Muscle layer of colon (tissue), 2 donors: Measurements from ENCODE around the gene HECTD1.
"Not testable (repeated sequence)": the region's sequence is repeated elsewhere in the genome, so short reads cannot be mapped to it uniquely, and the experiment has no call there.

Experiments
- H3K27ac ChIP-seq: one replicate; pipeline ENCODE4 v1.7.0; 2013; ENCODE audit warnings: low read depth, mild to moderate bottlenecking, low read length, moderate library complexity
- H3K27me3 ChIP-seq, 2 donors: one replicate each; pipeline ENCODE4 v1.7.0; 2013; ENCODE audit warnings: low read length in 2 of 2, mild to moderate bottlenecking in 2 of 2; ENCODE audit not compliant: insufficient read depth in 2 of 2, control insufficient read depth in 1 of 2
- H3K36me3 ChIP-seq: one replicate; pipeline ENCODE4 v1.7.0; 2013; ENCODE audit warnings: mild to moderate bottlenecking, low read length; ENCODE audit not compliant: insufficient read depth
- H3K4me1 ChIP-seq: one replicate; pipeline ENCODE4 v1.7.0; 2013; ENCODE audit warnings: mild to moderate bottlenecking, low read length; ENCODE audit not compliant: insufficient read depth
- H3K4me3 ChIP-seq, 2 donors: one replicate each; pipeline ENCODE4 v1.7.0; 2013; ENCODE audit warnings: low read length in 2 of 2, low read depth in 1 of 2, mild to moderate bottlenecking in 1 of 2, moderate library complexity in 1 of 2
- H3K9ac ChIP-seq: one replicate; pipeline ENCODE4 v1.7.0; 2013; ENCODE audit warnings: low read length
- H3K9me3 ChIP-seq: one replicate; pipeline ENCODE4 v1.7.0; 2013; ENCODE audit warnings: mild to moderate bottlenecking, low read length
- donor health status: abdominal sarcoma.
- donor health status: Adenocarcinoma of cecum.

Gene HECTD1

DNA sequence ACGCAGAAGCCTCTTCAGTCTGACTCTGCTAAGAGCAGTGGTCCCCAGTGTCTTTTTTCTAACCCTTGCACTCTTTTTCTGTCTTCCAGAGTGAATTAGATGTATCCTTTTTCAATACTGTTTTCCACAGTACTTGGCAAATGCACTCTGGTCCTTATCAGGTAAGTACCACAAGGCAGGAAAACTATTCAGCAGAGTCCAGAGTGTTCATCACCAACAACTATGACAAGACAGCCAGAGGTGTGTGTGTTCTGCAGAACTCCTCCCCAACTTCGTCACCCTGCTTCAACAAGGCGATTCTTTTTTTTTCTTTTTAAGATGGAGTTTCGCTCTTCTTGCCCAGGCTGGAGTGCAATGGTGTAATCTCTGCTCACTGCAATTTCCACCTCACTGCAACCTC lies 127.1 kb downstream of the HECTD1 start:
- no peaks in the 10 kb centered on the region for H3K4me1 ChIP-seq
- H3K36me3 ChIP-seq, result no peaks in the 10 kb centered on the region
- no peaks in the 10 kb centered on the region for H3K27me3 ChIP-seq
- H3K9ac ChIP-seq, result no peak overlapping the region
- no peak overlapping the region for H3K4me3 ChIP-seq
- no peak overlapping the region for H3K27ac ChIP-seq
- H3K9me3 ChIP-seq, result no peaks in the 10 kb centered on the region

DNA sequence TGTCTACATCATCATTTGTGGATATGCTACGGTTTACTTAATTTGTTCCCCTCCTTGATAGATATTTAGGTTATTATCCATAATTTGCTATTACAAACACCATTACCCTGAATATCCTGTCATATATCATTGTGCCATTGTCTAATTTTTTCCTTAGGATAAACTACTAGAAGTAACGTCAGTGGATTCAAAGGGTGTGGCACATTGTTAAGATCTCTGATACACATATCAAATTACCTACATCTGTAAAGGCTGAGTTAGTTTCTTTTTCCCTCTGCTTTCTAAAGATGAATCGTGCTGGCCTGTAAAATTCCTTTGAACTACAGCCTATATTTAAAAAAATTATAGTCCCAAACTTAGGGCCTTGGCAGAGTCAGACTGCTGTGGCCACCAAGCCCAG lies 127.5 kb downstream of the HECTD1 start:
- Histone ChIP-seq H3K4me1 (no peaks in the 10 kb centered on the region), H3K27me3 (no peaks in the 10 kb centered on the region), H3K4me3 (no peak overlapping the region), H3K27ac (no peak overlapping the region), H3K9ac (no peak overlapping the region), H3K36me3 (no peaks in the 10 kb centered on the region), H3K9me3 (no peaks in the 10 kb centered on the region)

DNA sequence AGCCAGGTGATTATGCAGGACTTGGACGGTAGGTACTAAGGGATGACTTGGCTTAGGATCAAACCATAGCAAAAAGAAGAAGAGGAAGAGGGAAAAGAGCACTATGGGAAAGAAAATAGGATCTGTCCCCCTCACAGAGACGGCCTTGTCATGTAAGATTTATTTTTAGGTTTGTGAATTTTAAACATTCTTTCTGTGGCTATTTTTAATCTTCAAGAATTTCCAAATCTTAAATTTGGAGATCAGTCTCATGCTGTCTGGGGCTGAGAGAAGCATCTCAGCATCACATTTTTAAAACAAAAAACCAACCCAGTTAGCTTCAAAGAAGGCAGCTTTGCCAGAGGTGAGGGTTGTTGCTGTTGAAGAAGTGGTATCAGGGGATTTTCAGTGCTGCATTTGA lies 128.8 kb downstream of the HECTD1 start:
- no peaks in the 10 kb centered on the region for H3K36me3 ChIP-seq
- H3K27me3 ChIP-seq, result no peaks in the 10 kb centered on the region
- no peak overlapping the region for H3K27ac ChIP-seq
- H3K4me1 ChIP-seq, result no peaks in the 10 kb centered on the region
- no peak overlapping the region for H3K9ac ChIP-seq
- H3K4me3 ChIP-seq, result no peak overlapping the region
- H3K9me3 ChIP-seq, result no peaks in the 10 kb centered on the region

DNA sequence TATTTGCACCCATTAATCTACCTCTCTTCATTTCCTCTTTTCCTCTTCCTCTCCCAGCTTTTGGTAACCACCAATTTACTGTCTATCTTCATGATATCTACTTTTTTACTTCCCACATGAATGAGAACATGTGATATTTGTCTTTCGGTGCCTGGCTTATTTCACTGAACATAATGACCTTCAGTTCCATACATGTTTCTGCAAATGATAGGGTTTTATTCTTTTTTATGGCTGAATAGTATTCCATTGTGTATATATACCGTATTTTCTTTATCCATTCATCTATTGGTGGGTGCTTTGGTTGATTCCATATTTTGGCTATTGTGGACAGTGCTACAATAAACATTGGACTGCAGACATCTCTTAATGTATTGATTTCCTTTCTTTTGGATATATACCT lies 132.4 kb downstream of the HECTD1 start:
- Histone ChIP-seq H3K9ac (no peak overlapping the region), H3K4me1 (no peaks in the 10 kb centered on the region), H3K27me3 (no peaks in the 10 kb centered on the region), H3K4me3 (no peak overlapping the region), H3K36me3 (no peaks in the 10 kb centered on the region), H3K9me3 (no peaks in the 10 kb centered on the region), H3K27ac (no peak overlapping the region)

DNA sequence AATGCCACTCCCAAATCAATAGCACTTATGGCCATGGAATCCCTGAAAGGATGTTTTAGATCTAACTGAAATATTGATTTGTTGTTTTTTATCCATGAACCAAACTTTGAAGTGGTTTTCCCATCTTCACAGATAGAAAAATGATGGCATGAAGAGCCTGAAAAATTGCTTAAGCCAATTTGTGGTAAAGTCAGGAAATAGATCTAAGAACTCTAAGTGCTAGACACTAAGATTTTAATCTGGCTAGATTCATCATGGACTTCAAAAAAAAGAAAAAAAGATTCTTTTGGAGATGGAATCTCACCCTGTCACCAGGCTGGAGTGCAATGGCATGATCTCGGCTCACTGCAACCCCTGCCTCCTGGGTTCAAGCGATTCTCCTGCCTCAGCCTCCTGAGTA lies 136.4 kb downstream of the HECTD1 start:
- Histone ChIP-seq H3K4me3 (no peak overlapping the region), H3K4me1 (no peaks in the 10 kb centered on the region), H3K9ac (no peak overlapping the region), H3K27ac (no peak overlapping the region), H3K36me3 (no peaks in the 10 kb centered on the region), H3K9me3 (no peaks in the 10 kb centered on the region), H3K27me3 (no peaks in the 10 kb centered on the region)

DNA sequence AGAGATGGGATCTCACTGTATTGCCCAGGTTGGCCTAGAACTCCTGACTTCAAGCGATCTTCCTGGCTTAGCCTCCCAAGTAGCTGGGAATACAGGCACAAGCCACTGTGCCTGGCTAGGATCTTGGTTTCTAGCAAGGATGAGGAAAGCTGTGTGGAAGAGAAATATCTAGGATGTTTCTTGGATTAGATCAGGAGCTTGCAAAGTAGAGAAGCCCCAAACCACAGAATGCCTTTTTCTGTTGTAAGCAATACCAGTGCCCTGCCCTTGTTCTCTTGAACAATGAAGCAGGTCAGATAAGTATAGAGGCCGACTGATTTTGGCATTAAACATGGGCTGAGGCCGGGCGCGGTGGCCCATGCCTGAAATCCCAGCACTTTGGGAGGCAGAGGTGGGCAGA lies 137.2 kb downstream of the HECTD1 start:
- H3K27me3 ChIP-seq, result no peaks in the 10 kb centered on the region
- H3K27ac ChIP-seq, result no peak overlapping the region
- no peak overlapping the region for H3K9ac ChIP-seq
- no peak overlapping the region for H3K4me3 ChIP-seq
- H3K9me3 ChIP-seq, result no peaks in the 10 kb centered on the region
- H3K4me1 ChIP-seq, result no peaks in the 10 kb centered on the region
- H3K36me3 ChIP-seq, result no peaks in the 10 kb centered on the region

DNA sequence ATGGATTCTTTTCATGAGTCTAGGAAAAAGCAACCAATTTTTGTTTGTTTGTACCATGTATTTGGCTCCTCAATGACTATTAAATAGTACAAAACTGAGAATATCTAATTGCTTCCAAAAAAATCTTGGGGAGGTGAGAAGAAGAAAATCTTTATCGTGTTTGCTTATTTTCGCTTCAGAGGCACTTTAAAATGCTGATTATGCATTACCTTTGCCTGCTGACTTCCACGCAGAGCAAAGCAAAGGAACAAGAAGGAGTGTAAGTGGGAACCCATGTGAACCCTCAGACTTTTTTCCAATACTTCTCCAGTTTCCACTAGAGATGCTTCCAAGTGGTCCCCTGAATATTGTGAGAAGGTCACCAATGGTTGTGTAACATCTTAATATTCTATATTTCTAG lies 138.2 kb downstream of the HECTD1 start:
- Histone ChIP-seq H3K36me3 (no peaks in the 10 kb centered on the region), H3K9ac (no peak overlapping the region), H3K9me3 (no peaks in the 10 kb centered on the region), H3K27me3 (no peaks in the 10 kb centered on the region), H3K4me1 (no peaks in the 10 kb centered on the region), H3K27ac (no peak overlapping the region), H3K4me3 (no peak overlapping the region)

DNA sequence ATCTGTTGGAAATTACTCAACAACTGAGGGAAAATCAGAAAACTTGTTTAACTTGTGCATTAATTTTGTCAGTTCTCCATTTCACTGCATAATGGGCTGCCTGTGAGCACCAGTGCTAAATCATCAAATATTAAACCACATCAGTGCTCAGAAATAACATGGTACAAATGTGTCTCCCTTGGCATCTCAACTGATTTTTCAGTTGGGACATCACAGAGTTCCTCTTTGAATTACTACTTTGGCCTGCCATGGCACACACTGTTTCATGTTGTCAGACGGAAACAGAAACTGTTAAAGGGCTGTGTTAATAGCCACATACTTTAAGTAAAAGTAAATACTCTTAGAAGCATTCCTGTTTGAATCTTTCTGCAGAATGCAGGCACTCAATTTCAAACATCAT lies 139.4 kb downstream of the HECTD1 start:
- Histone ChIP-seq H3K27ac (no peak overlapping the region), H3K9ac (no peak overlapping the region), H3K9me3 (no peaks in the 10 kb centered on the region), H3K4me1 (no peaks in the 10 kb centered on the region), H3K4me3 (no peak overlapping the region), H3K36me3 (no peaks in the 10 kb centered on the region), H3K27me3 (no peaks in the 10 kb centered on the region)

DNA sequence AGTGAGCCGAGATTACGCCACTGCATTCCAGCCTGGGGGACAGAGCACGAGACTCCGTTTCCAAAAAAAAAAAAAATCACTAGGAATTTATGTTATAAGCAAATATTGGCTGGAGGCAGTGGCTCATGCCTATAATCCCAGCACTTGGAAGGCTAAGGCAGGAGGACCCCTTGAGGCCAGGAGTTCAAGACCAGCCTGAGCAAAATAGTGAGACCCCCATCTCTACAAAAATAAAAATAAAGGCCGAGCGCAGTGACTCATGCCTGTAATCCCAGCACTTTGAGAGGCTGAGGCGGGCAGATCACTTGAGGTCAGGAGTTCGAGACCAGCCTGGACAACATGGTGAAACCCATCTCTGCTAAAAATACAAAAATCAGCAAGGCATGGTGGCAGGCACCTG lies 144.7 kb downstream of the HECTD1 start:
- not testable (repeated sequence) for H3K4me1 ChIP-seq, H3K9me3 ChIP-seq, H3K27me3 ChIP-seq, H3K36me3 ChIP-seq, H3K9ac ChIP-seq, H3K4me3 ChIP-seq, H3K27ac ChIP-seq

DNA sequence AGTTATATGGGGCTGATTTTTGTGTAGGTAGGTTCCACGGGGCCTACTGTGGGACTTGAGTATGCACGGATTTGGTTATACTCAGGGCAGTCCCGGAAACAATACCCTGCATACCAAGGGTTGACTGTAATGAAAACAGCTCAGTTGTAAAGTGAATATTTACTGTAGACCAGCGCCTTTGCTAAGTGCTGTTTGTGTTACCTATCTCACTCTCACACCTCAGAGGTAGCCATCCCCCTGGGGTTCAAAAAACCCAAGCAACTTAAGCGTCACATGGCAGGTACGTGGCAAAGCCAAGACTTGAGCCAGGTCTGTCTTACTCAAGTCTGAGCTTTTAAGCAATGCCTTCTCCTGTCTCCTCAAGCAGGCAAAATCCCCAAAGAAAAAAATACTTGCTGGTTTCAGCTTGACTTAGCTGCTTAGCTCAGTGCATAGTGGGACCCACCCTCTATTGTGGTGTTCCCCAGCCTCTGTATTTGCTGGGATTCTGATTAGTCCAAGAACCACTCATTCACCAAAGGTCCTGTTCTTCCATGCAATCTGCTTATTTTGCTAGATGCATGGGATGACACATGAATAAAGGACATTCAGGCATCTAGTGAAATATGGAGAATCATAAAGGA lies 147.2 kb downstream of the HECTD1 start:
- Histone ChIP-seq H3K9ac (no peak overlapping the region), H3K9me3 (no peaks in the 10 kb centered on the region), H3K4me1 (peaks cover 3% of the 10 kb centered on the region), H3K36me3 (no peaks in the 10 kb centered on the region), H3K27ac (no peak overlapping the region), H3K4me3 (no peak overlapping the region), H3K27me3 (no peaks in the 10 kb centered on the region)

DNA sequence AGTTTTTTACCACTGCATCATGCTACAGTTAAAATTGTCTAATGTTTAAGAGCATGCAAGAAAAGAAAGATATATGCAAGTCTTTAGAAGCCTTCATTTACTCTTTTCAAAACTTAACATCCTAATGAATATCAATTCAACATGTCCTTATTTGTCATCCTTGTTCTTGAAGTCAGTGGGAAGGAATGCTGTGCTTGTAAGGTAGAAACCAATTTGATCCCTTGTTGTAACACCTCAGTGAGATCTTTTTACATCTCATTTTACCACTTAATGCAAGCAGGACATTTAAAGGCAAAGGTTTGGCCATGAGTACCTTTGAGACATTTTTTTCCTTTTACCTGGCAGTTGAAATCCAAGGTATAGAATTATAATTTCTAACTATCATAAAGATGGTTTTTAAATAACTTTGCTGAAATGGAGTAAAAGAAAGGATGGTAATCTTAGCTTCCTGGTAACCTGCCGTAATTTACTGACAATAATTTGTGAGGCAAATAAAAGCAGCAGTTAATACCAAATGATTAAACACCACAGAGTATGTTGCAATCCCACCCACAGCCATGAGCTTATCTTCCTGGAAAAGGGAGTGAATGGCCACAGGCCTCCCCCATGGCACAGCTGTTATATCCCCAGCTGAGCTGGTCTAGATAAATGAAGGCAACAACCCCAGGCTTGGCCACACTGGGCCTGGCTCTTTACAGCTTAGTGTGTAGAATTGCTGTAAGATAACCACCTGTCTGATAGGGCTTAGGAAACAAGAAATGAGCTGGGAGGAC lies 148.3 kb downstream of the HECTD1 start:
- H3K4me3 ChIP-seq, result no peak overlapping the region
- no peaks in the 10 kb centered on the region for H3K27me3 ChIP-seq
- H3K36me3 ChIP-seq, result no peaks in the 10 kb centered on the region
- no peak overlapping the region for H3K27ac ChIP-seq
- H3K9ac ChIP-seq, result no peak overlapping the region
- peaks cover 3% of the 10 kb centered on the region for H3K4me1 ChIP-seq
- H3K9me3 ChIP-seq, result no peaks in the 10 kb centered on the region
